ENCODE measurements around the gene TLE4.

GRCh38 chr9:79574136-79574535, 2.4 kb downstream of the TLE4 start:
- TF ChIP-seq POLR2A (IDR thresholded peaks at IDR 0.05) (no peak), CTCF (IDR thresholded peaks at IDR 0.05) (no peak), POLR2AphosphoS5 (IDR thresholded peaks at IDR 0.05) (no peak)

Measured in breast epithelium (tissue), 3 donors.